Vagina (tissue), 2 donors: ENCODE results near the gene CREB3L2. TPM values are rescaled to one million over a fixed set of nuclear protein-coding genes. Genes with fewer than 3 reads are reported as not detected.

Experiments
- DNase-seq, 2 donors: peaks; one replicate each; pipeline ENCODE4 v3.0.0-alpha.2; 2017; ENCODE audit errors: extremely low spot score in 2 of 2
- H3K27ac ChIP-seq: fragments of 200-600 bp; sonication (generic); one replicate; pipeline ENCODE4 v1.5.1; 2019
- H3K27me3 ChIP-seq: fragments of 200-600 bp; sonication (generic); one replicate; pipeline ENCODE4 v1.5.1; 2019
- H3K36me3 ChIP-seq, 2 donors: fragments of 200-600 bp; sonication (generic); one replicate each; pipeline ENCODE4 v1.5.1; 2017 to 2019
- H3K4me1 ChIP-seq: fragments of 200-600 bp; sonication (generic); one replicate; pipeline ENCODE4 v1.5.1; 2019
- H3K4me3 ChIP-seq, 2 donors: fragments of 200-600 bp; sonication (generic); 1 replicate in 1 of 2; 2 replicates in 1 of 2; pipeline ENCODE4 v1.5.1; 2016 to 2019
- H3K9me3 ChIP-seq: fragments of 200-600 bp; sonication (generic); one replicate; pipeline ENCODE4 v1.5.1; 2019
- CTCF ChIP-seq, 3 experiments: fragments of 450-650 bp in 2 of 3; fragments of 200-600 bp in 1 of 3; sonication (generic) in 1 of 3; IDR thresholded peaks; one replicate each; pipeline ENCODE4 v1.5.1; 2017 to 2019; ENCODE audit warnings: antibody characterized with exemption in 3 of 3, mild to moderate bottlenecking in 2 of 3, moderate library complexity in 2 of 3
- POLR2A ChIP-seq, 2 donors: fragments of 450-650 bp; IDR thresholded peaks; one replicate each; pipeline ENCODE4 v1.6.1; 2017; ENCODE audit warnings: antibody characterized with exemption in 2 of 2, mild to moderate bottlenecking in 2 of 2, moderate library complexity in 2 of 2
- POLR2AphosphoS5 ChIP-seq, 2 donors: sonication (generic); formaldehyde crosslinking; IDR thresholded peaks; one replicate each; pipeline ENCODE4 v1.9.0; 2017; ENCODE audit warnings: antibody characterized with exemption in 2 of 2, mild to moderate bottlenecking in 2 of 2, low read depth in 1 of 2; ENCODE audit not compliant: insufficient read depth in 1 of 2
- intact Hi-C: fragments of 100-400 bp; cut with DNase I; formaldehyde crosslinking; loops from one replicate; pipeline ENCODE4 v1.15.1; 2023
- total RNA-seq: library from RNA; depleted of rRNA; stranded (reverse); fragments of >200 nt; gene quantifications from one replicate; pipeline ENCODE4 v1.2.3, GENCODE V29; 2016

The CREB3L2 gene
- total RNA-seq, 1 donor from 2014 or later: 28.7 TPM

GRCh38 chr7:137964824-137965545 lies 36.9 kb downstream of the CREB3L2 start:
- no peaks in the 10 kb centered on the region for H3K36me3 ChIP-seq
- H3K27me3 ChIP-seq: no peaks in the 10 kb centered on the region
- no peak overlapping the region for H3K27ac ChIP-seq
- peaks cover 89% of the 10 kb centered on the region for H3K4me1 ChIP-seq
- no peaks in the 10 kb centered on the region for H3K9me3 ChIP-seq
- no peak overlapping the region for H3K4me3 ChIP-seq
- TF ChIP-seq POLR2A (IDR thresholded peaks at IDR 0.05) (no peak), POLR2AphosphoS5 (IDR thresholded peaks at IDR 0.05; ENCODE audit: insufficient read depth in 1 of 2, low read depth in 1 of 2) (no peak), CTCF (IDR thresholded peaks at IDR 0.05) (no peak)
- intact Hi-C loops: no loop called here
- DNase-seq: no peak

GRCh38 chr7:137962875-137963507 lies 38.9 kb downstream of the CREB3L2 start:
- Histone ChIP-seq H3K27ac (no peak overlapping the region), H3K27me3 (no peaks in the 10 kb centered on the region), H3K4me1 (peaks cover 88% of the 10 kb centered on the region), H3K36me3 (no peaks in the 10 kb centered on the region), H3K4me3 (no peak overlapping the region), H3K9me3 (no peaks in the 10 kb centered on the region)
- TF ChIP-seq POLR2A (IDR thresholded peaks at IDR 0.05): no peak
- DNase-seq: no peak
- intact Hi-C loops: no loop called here

- intact Hi-C loops: no loop called here
- no peak overlapping the region for H3K4me3 ChIP-seq
- DNase-seq: no peak
- TF ChIP-seq POLR2AphosphoS5 (IDR thresholded peaks at IDR 0.05; ENCODE audit: insufficient read depth in 1 of 2, low read depth in 1 of 2) (no peak), POLR2A (IDR thresholded peaks at IDR 0.05) (no peak), CTCF (IDR thresholded peaks at IDR 0.05) (no peak)
- H3K4me1 ChIP-seq: peaks cover 88% of the 10 kb centered on the region
- no peaks in the 10 kb centered on the region for H3K27me3 ChIP-seq
- no peak overlapping the region for H3K27ac ChIP-seq
- no peaks in the 10 kb centered on the region for H3K36me3 ChIP-seq
- no peaks in the 10 kb centered on the region for H3K9me3 ChIP-seq
Measured at GRCh38 chr7:137962491-137962874, 39.4 kb downstream of the CREB3L2 start.

- intact Hi-C loops: no loop called here
- H3K27ac ChIP-seq: no peak overlapping the region
Measured at GRCh38 chr7:137961200-137962177, 40.4 kb downstream of the CREB3L2 start.

More at GRCh38 chr7:137961200-137962177, 40.4 kb downstream of the CREB3L2 start:
- Histone ChIP-seq H3K9me3 (no peaks in the 10 kb centered on the region), H3K4me1 (peaks cover 88% of the 10 kb centered on the region), H3K36me3 (no peaks in the 10 kb centered on the region), H3K4me3 (no peak overlapping the region), H3K27me3 (no peaks in the 10 kb centered on the region)
- no peak for TF ChIP-seq POLR2AphosphoS5 (IDR thresholded peaks at IDR 0.05; ENCODE audit: insufficient read depth in 1 of 2, low read depth in 1 of 2)
- no peak for TF ChIP-seq CTCF (IDR thresholded peaks at IDR 0.05)
- TF ChIP-seq POLR2A (IDR thresholded peaks at IDR 0.05): no peak
- no peak for DNase-seq
